Activated T-cell treated with anti-CD3 and anti-CD28 coated beads, Interleukin-2, amount 50 U/mL, for 4 hours (primary cell): ENCODE measurements around the gene BMPER. TPM values are rescaled to one million over a fixed set of nuclear protein-coding genes. Genes with fewer than 3 reads are reported as not detected.

ENCODE experiments used
- ATAC-seq, 2 donors: fragments of 200-7000 bp; cut with Tn5 transposase; one replicate each; pipeline ENCODE4 v1.10.0; 2021
- DNase-seq: peaks from one replicate; pipeline ENCODE4 v3.0.0-alpha.2; 2020
- H3K27me3 Mint-ChIP-seq: one replicate; pipeline ENCODE4 v1.8.0; 2021; ENCODE audit warnings: low read depth, mixed read lengths
- H3K36me3 Mint-ChIP-seq: one replicate; pipeline ENCODE4 v1.8.0; 2022; ENCODE audit warnings: mixed read lengths; ENCODE audit not compliant: insufficient read depth
- H3K4me1 Mint-ChIP-seq: one replicate; pipeline ENCODE4 v1.8.0; 2021; ENCODE audit warnings: low read depth, mixed read lengths
- H3K4me3 Mint-ChIP-seq: one replicate; pipeline ENCODE4 v1.8.0; 2021; ENCODE audit warnings: mild to moderate bottlenecking, moderate library complexity, mixed read lengths
- H3K9me3 Mint-ChIP-seq: one replicate; pipeline ENCODE4 v1.8.0; 2021; ENCODE audit warnings: mixed read lengths
- total RNA-seq, 3 donors: library from RNA; stranded (reverse); gene quantifications; one replicate each; pipeline ENCODE4 v1.2.1, GENCODE V29; 2021

Gene BMPER
- total RNA-seq, 3 donors from 2014 or later, result 0.16 TPM; not detected in 2

GRCh38 chr7:33882040-33882837 is 23.1 kb upstream of the BMPER start:
- H3K9me3 Mint-ChIP-seq, result no peaks in the 10 kb centered on the region
- no peak overlapping the region for H3K4me3 Mint-ChIP-seq
- ATAC-seq, result no peak

GRCh38 chr7:33882950-33883670 is 22.2 kb upstream of the BMPER start:
- no peaks in the 10 kb centered on the region for H3K4me1 Mint-ChIP-seq
- DNase-seq (no peak), ATAC-seq (no peak)
- no peaks in the 10 kb centered on the region for H3K36me3 Mint-ChIP-seq
- H3K4me3 Mint-ChIP-seq, result no peak overlapping the region
- no peaks in the 10 kb centered on the region for H3K27me3 Mint-ChIP-seq
- H3K9me3 Mint-ChIP-seq, result no peaks in the 10 kb centered on the region

More at GRCh38 chr7:33882040-33882837, 23.1 kb upstream of the BMPER start:
- Mint-ChIP-seq H3K27me3 (no peaks in the 10 kb centered on the region), H3K4me1 (no peaks in the 10 kb centered on the region), H3K36me3 (no peaks in the 10 kb centered on the region)
- DNase-seq, result no peak

- ATAC-seq (no peak), DNase-seq (no peak)
- Mint-ChIP-seq H3K9me3 (no peaks in the 10 kb centered on the region), H3K4me3 (no peak overlapping the region), H3K27me3 (no peaks in the 10 kb centered on the region), H3K4me1 (no peaks in the 10 kb centered on the region), H3K36me3 (no peaks in the 10 kb centered on the region)
Measured at GRCh38 chr7:33883671-33883965, 21.7 kb upstream of the BMPER start.

GRCh38 chr7:33885290-33886148 is 19.8 kb upstream of the BMPER start:
- no peaks in the 10 kb centered on the region for H3K36me3 Mint-ChIP-seq
- DNase-seq (no peak), ATAC-seq (no peak)
- H3K4me3 Mint-ChIP-seq, result no peak overlapping the region
- no peaks in the 10 kb centered on the region for H3K27me3 Mint-ChIP-seq
- no peaks in the 10 kb centered on the region for H3K4me1 Mint-ChIP-seq
- no peaks in the 10 kb centered on the region for H3K9me3 Mint-ChIP-seq

GRCh38 chr7:33886149-33886623 is 19.2 kb upstream of the BMPER start:
- H3K27me3 Mint-ChIP-seq, result no peaks in the 10 kb centered on the region
- no peaks in the 10 kb centered on the region for H3K36me3 Mint-ChIP-seq
- ATAC-seq, result no peak
- H3K9me3 Mint-ChIP-seq, result no peaks in the 10 kb centered on the region
- DNase-seq, result no peak
- no peak overlapping the region for H3K4me3 Mint-ChIP-seq
- H3K4me1 Mint-ChIP-seq, result no peaks in the 10 kb centered on the region

DNA sequence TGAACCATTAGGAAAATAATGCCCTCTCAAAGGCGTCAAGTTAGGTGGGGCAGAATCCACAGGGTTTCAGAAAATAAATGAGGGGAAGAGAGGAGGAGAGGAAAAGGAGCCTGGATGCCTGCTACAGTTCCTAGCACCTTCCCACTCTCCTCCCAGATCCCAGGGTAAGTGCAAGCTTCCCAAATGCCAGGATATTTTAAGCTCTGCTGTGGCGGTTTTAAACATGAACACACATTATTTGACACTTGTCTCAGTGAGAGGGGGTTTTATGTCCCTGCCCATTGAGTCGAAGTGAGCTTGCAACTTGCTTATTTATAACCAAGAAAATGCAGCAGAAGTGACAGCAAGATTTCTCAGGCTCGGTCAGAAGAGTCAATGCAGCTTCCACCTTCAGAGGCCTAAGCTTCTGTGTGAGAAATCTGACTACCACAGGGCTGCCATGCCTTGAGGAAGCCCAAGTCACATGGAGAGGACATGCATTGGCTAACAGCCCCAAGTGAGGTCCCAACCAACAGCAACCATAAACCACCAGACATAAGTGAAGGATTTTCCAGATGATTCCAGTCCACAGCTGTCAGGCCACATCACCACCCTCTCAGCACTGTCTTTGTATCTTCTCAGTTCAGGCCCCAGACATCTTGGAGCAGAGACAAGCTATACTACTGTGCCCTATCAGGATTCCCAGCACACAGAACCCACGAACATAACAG is 17.9 kb upstream of the BMPER start:
- Mint-ChIP-seq H3K36me3 (no peaks in the 10 kb centered on the region), H3K4me3 (no peak overlapping the region), H3K9me3 (no peaks in the 10 kb centered on the region), H3K4me1 (no peaks in the 10 kb centered on the region), H3K27me3 (peaks cover 5% of the 10 kb centered on the region)
- DNase-seq (no peak), ATAC-seq (no peak)

DNA sequence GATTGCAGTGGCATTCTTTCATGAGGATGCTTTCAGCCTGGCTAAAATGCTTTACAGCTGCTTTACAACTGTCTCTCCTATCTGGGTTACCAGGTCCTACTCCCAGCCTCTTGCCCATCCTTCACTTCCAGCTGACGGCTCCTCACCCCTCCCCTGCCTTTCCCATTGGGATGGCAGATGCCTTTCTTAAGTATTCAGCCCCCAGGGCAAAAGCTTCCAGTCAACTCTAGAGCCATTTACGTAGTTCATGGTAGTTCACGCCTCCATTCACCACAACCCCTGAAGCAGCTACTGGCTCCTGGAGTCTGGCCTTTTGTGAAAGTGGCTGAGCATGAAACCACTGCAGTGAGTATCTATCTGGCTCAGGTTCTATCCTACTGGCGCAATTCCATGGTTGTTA is 17.2 kb upstream of the BMPER start:
- H3K27me3 Mint-ChIP-seq, result peaks cover 10% of the 10 kb centered on the region
- no peak overlapping the region for H3K4me3 Mint-ChIP-seq
- ATAC-seq (no peak), DNase-seq (no peak)
- H3K9me3 Mint-ChIP-seq, result no peaks in the 10 kb centered on the region
- H3K4me1 Mint-ChIP-seq, result no peaks in the 10 kb centered on the region
- no peaks in the 10 kb centered on the region for H3K36me3 Mint-ChIP-seq

GRCh38 chr7:33892945-33893344 is 12.4 kb upstream of the BMPER start:
- DNase-seq (no peak), ATAC-seq (no peak)
- Mint-ChIP-seq H3K4me1 (peaks cover 2% of the 10 kb centered on the region), H3K36me3 (no peaks in the 10 kb centered on the region), H3K4me3 (no peak overlapping the region), H3K9me3 (no peaks in the 10 kb centered on the region), H3K27me3 (peaks cover 32% of the 10 kb centered on the region)

DNA sequence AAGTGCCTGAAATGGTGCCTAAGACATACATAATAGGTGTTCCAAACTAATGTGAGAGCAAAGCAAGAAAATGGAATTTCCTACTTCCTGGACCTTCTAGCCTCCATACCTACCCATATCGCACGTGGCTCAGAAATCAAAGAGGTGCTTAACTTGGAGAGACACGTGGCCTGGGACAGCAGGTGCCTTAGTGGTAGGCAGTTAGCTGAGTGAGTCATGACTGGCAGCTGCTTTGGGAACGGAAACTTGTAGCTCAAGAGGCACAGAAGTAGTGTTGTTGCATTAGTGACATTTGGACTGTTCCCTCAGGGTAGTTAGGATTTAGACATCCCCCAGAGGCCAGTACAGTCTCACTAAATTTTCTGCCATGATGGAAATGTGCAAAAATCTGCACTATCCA is 12.0 kb upstream of the BMPER start:
- Mint-ChIP-seq H3K9me3 (no peaks in the 10 kb centered on the region), H3K4me1 (peaks cover 2% of the 10 kb centered on the region), H3K36me3 (no peaks in the 10 kb centered on the region), H3K4me3 (no peak overlapping the region), H3K27me3 (peaks cover 36% of the 10 kb centered on the region)
- DNase-seq (no peak), ATAC-seq (no peak)

GRCh38 chr7:33895025-33895804 is 10.1 kb upstream of the BMPER start:
- H3K4me1 Mint-ChIP-seq, result peaks cover 2% of the 10 kb centered on the region
- peaks cover 44% of the 10 kb centered on the region for H3K27me3 Mint-ChIP-seq
- ATAC-seq (peak; percentile 86 to 93), DNase-seq (peak; percentile 49)
- no peaks in the 10 kb centered on the region for H3K9me3 Mint-ChIP-seq
- no peaks in the 10 kb centered on the region for H3K36me3 Mint-ChIP-seq
- no peak overlapping the region for H3K4me3 Mint-ChIP-seq

- H3K4me1 Mint-ChIP-seq, result peaks cover 8% of the 10 kb centered on the region
- peaks cover 50% of the 10 kb centered on the region for H3K27me3 Mint-ChIP-seq
- DNase-seq (no peak), ATAC-seq (no peak)
- H3K9me3 Mint-ChIP-seq, result no peaks in the 10 kb centered on the region
- H3K4me3 Mint-ChIP-seq, result no peak overlapping the region
- no peaks in the 10 kb centered on the region for H3K36me3 Mint-ChIP-seq
Measured at GRCh38 chr7:33900501-33900900, 4.8 kb upstream of the BMPER start.

DNA sequence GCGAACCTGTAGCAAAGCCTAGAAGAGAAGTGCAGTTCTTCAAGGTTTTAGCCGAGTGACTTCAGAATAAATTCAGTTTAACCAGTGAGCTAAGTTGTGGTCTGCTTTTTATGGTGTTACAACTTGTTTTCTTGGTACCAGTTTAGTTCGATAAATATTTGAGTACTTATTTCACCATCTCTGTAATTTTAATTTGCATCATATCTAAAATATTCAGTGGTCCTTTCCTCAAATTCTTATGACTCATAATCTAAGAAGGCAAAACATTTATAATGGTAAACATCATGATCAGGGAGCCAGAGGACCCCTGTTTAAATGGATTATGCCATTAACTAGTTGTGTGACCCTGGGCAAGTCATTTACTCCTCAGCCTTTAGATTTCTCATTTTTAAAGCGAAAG is 4.1 kb upstream of the BMPER start:
- peaks cover 8% of the 10 kb centered on the region for H3K4me1 Mint-ChIP-seq

GRCh38 chr7:33901847-33902246 is 3.5 kb upstream of the BMPER start:
- Mint-ChIP-seq H3K4me1 (peaks cover 8% of the 10 kb centered on the region), H3K36me3 (no peaks in the 10 kb centered on the region), H3K4me3 (no peak overlapping the region), H3K9me3 (no peaks in the 10 kb centered on the region), H3K27me3 (peaks cover 47% of the 10 kb centered on the region)
- no peak for ATAC-seq
- no peak for DNase-seq

More for the DNA sequence above, 4.1 kb upstream of the BMPER start:
- no peaks in the 10 kb centered on the region for H3K36me3 Mint-ChIP-seq
- no peaks in the 10 kb centered on the region for H3K9me3 Mint-ChIP-seq
- DNase-seq (no peak), ATAC-seq (no peak)
- peaks cover 49% of the 10 kb centered on the region for H3K27me3 Mint-ChIP-seq
- H3K4me3 Mint-ChIP-seq, result no peak overlapping the region
